IMR-90 (cell line): ENCODE measurements around the gene B9D1. TPM values are rescaled to one million over a fixed set of nuclear protein-coding genes. Genes with fewer than 3 reads are reported as not detected.

Source experiments
- ATAC-seq: fragments of 200-7000 bp; cut with Tn5 transposase; 2 replicates; pipeline ENCODE4 v1.9.1; 2020; ENCODE audit warnings: low read depth, mild to moderate bottlenecking, moderate library complexity
- BruUV-seq: library from RNA; stranded (reverse); fragments of 400-500 nt; replicated peaks from 2 replicates; lab custom pipeline; 2021; lab: Mats Ljungman, UMichigan
- CTCF ChIA-PET: fragments of 300-600 bp; formaldehyde crosslinking; extraction: SDS; loops from one replicate; lab custom pipeline; 2021; ENCODE audit warnings: antibody characterized with exemption; lab: Yijun Ruan, JAX
- POLR2A ChIA-PET: fragments of 300-600 bp; sonication (Branson Sonifier 250); formaldehyde crosslinking; loops from one replicate; lab custom pipeline; 2022; ENCODE audit warnings: antibody characterized with exemption; ENCODE audit not compliant: unreplicated experiment; lab: Charles Lee
- DNase-seq: peaks from one replicate; pipeline ENCODE4 v3.0.0; 2013
- H2AFZ ChIP-seq: replicated peaks from 2 replicates; pipeline ENCODE3; 2013; ENCODE audit warnings: low read length, mild to moderate bottlenecking; ENCODE audit not compliant: poor library complexity
- H2AK5ac ChIP-seq: 2 replicates; pipeline ENCODE4 v1.6.1; 2013; ENCODE audit warnings: low read depth, low read length, inconsistent platforms
- H2AK9ac ChIP-seq: replicated peaks from 2 replicates; pipeline ENCODE3; 2013; ENCODE audit warnings: mild to moderate bottlenecking, low read depth, low read length, moderate library complexity; ENCODE audit not compliant: poor library complexity
- H2BK120ac ChIP-seq: 2 replicates; pipeline ENCODE4 v1.6.1; 2013; ENCODE audit warnings: low read depth, low read length, inconsistent platforms
- H2BK15ac ChIP-seq: 3 replicates; pipeline ENCODE4 v1.6.1; 2013; ENCODE audit warnings: low read depth, low read length, inconsistent platforms
- H2BK20ac ChIP-seq: 2 replicates; pipeline ENCODE4 v1.6.1; 2013; ENCODE audit warnings: low read depth, mild to moderate bottlenecking, inconsistent platforms, low read length, moderate library complexity
- H2BK5ac ChIP-seq: 2 replicates; pipeline ENCODE4 v1.6.1; 2013; ENCODE audit warnings: mild to moderate bottlenecking, low read depth, low read length, inconsistent platforms; ENCODE audit not compliant: poor library complexity, severe bottlenecking
- H3K14ac ChIP-seq: replicated peaks from 2 replicates; pipeline ENCODE4 v1.6.1; 2013; ENCODE audit warnings: low read depth, low read length, inconsistent platforms
- H3K18ac ChIP-seq: 2 replicates; pipeline ENCODE4 v1.6.1; 2013; ENCODE audit warnings: low read depth, low read length, control low read depth
- H3K23ac ChIP-seq: 2 replicates; pipeline ENCODE4 v1.6.1; 2013; ENCODE audit warnings: low read depth, low read length, inconsistent platforms
- H3K27ac ChIP-seq: 2 replicates; pipeline ENCODE4 v1.5.1; 2013; ENCODE audit warnings: mild to moderate bottlenecking, control low read depth, low read length; ENCODE audit not compliant: insufficient read depth
- H3K27me3 ChIP-seq: 2 replicates; pipeline ENCODE4 v1.6.1; 2013; ENCODE audit warnings: low read length; ENCODE audit not compliant: control insufficient read depth, insufficient read depth
- H3K36me3 ChIP-seq: 2 replicates; pipeline ENCODE4 v1.6.1; 2013; ENCODE audit warnings: low read length, mixed read lengths; ENCODE audit not compliant: control insufficient read depth, insufficient read depth
- H3K4ac ChIP-seq: 2 replicates; pipeline ENCODE4 v1.6.1; 2013; ENCODE audit warnings: low read depth, low read length, inconsistent platforms
- H3K4me1 ChIP-seq: 2 replicates; pipeline ENCODE4 v1.6.1; 2013; ENCODE audit warnings: low read length, mixed read lengths; ENCODE audit not compliant: control insufficient read depth, insufficient read depth
- H3K4me2 ChIP-seq: 2 replicates; pipeline ENCODE4 v1.6.1; 2013; ENCODE audit warnings: low read depth, mild to moderate bottlenecking, control low read depth, low read length, moderate library complexity
- H3K4me3 ChIP-seq: 2 replicates; pipeline ENCODE4 v1.5.1; 2013; ENCODE audit warnings: low read depth, mild to moderate bottlenecking, control low read depth, low read length, moderate library complexity; ENCODE audit not compliant: insufficient read depth
- H3K56ac ChIP-seq: 2 replicates; pipeline ENCODE4 v1.6.1; 2013; ENCODE audit warnings: low read length, inconsistent platforms; ENCODE audit not compliant: insufficient read depth; ENCODE audit errors: extremely low read depth
- H3K79me1 ChIP-seq, 2 experiments: 2 replicates each; pipeline ENCODE4 v1.6.1; 2013; ENCODE audit warnings: low read length in 2 of 2, inconsistent platforms in 1 of 2, low read depth in 1 of 2
- H3K9ac ChIP-seq: 2 replicates; pipeline ENCODE4 v1.6.1; 2013; ENCODE audit warnings: low read depth, low read length, control low read depth
- H3K9me1 ChIP-seq: 2 replicates; pipeline ENCODE4 v1.6.1; 2013; ENCODE audit warnings: low read length, inconsistent platforms; ENCODE audit not compliant: insufficient read depth
- H3K9me3 ChIP-seq: 2 replicates; pipeline ENCODE4 v1.6.1; 2013; ENCODE audit warnings: low read length; ENCODE audit not compliant: control insufficient read depth, insufficient read depth
- H4K20me1 ChIP-seq: 2 replicates; pipeline ENCODE4 v1.6.1; 2013; ENCODE audit warnings: low read length, inconsistent platforms; ENCODE audit not compliant: insufficient read depth
- H4K5ac ChIP-seq: 2 replicates; pipeline ENCODE4 v1.6.1; 2013; ENCODE audit warnings: mild to moderate bottlenecking, low read depth, low read length, control low read depth
- H4K8ac ChIP-seq, 2 experiments: 2 replicates each; pipeline ENCODE4 v1.6.1; 2013; ENCODE audit warnings: low read depth in 2 of 2, low read length in 2 of 2, control low read depth in 1 of 2, inconsistent platforms in 1 of 2
- H4K91ac ChIP-seq: 2 replicates; pipeline ENCODE4 v1.6.1; 2013; ENCODE audit warnings: low read depth, low read length, inconsistent platforms; ENCODE audit not compliant: insufficient read depth
- BHLHE40 ChIP-seq: fragments of 150-350 bp; IDR thresholded peaks from 2 replicates; pipeline ENCODE4 v1.6.1; 2016; ENCODE audit warnings: mild to moderate bottlenecking, low read depth, low read length
- FOS ChIP-seq: fragments of 150-350 bp; IDR thresholded peaks from 2 replicates; pipeline ENCODE4 v1.6.1; 2016; ENCODE audit warnings: low read depth, low read length
- MAZ ChIP-seq: IDR thresholded peaks from 2 replicates; pipeline ENCODE4 v1.6.1; 2012; ENCODE audit warnings: low read depth, mild to moderate bottlenecking, low read length, improper control_type of control experiment, moderate library complexity, borderline replicate concordance
- MXI1 ChIP-seq: IDR thresholded peaks from 2 replicates; pipeline ENCODE4 v1.6.1; 2012; ENCODE audit warnings: low read depth, mild to moderate bottlenecking, low read length, moderate library complexity, borderline replicate concordance
- NFE2L2 ChIP-seq: fragments of 150-350 bp; IDR thresholded peaks from 2 replicates; pipeline ENCODE4 v1.6.1; 2016; ENCODE audit warnings: low read depth, mild to moderate bottlenecking, low read length
- USF2 ChIP-seq: fragments of 150-350 bp; IDR thresholded peaks from 2 replicates; pipeline ENCODE4 v1.6.1; 2017; ENCODE audit warnings: mild to moderate bottlenecking, antibody characterized with exemption, low read length, low read depth
- WGBS, 2 experiments: methylation state at CpG; one replicate each; pipeline versions ENCODE4 v1.1.5 to v1.1.7; 2013; ENCODE audit warnings: missing lambda C conversion rate in 2 of 2; ENCODE audit not compliant: insufficient read length in 1 of 2; ENCODE audit errors: extremely low coverage in 2 of 2; 5-methylcytosine and 5-hydroxymethylcytosine counted together
- dilution Hi-C: fragments of 300-500 bp; cut with HindIII; formaldehyde crosslinking; loops from one replicate; pipeline ENCODE4 v1.14.3; 2018; ENCODE audit warnings: low sequenced_read_pairs; ENCODE audit not compliant: unreplicated experiment
- in situ Hi-C: fragments of 300-500 bp; cut with MboI; formaldehyde crosslinking; loops from 3 replicates; pipeline ENCODE4 v1.14.3; 2019; ENCODE audit warnings: low sequenced_read_pairs, inconsistent platforms, mixed read lengths
- intact Hi-C: fragments of 100-400 bp; cut with micrococcal nuclease; formaldehyde crosslinking; loops from 2 replicates; pipeline ENCODE4 v1.10.0; 2022
- polyA plus RNA-seq, 3 experiments: library from polyadenylated mRNA; depleted of rRNA; stranded (reverse); fragments of >200 nt; gene quantifications; 2 replicates each; pipeline ENCODE4 v1.2.3, GENCODE V29; 2012; ENCODE audit warnings: low replicate concordance in 1 of 3
- total RNA-seq: library from RNA; depleted of rRNA; stranded (reverse); fragments of >200 nt; gene quantifications from 2 replicates; pipeline ENCODE4 v1.2.3, GENCODE V29; 2012

The B9D1 gene
- total and polyA plus RNA-seq, 2 of the 4 experiments (the other 2 are of a cell fraction), result 42.5 to 43.8 TPM

- Histone ChIP-seq H3K27me3 (no peaks in the 10 kb centered on the region), H3K27ac (peak overlapping the region; percentile 85), H4K5ac (peak overlapping the region; percentile 74), H3K56ac (no peak overlapping the region), H3K4ac (peak overlapping the region; percentile 92), H2BK20ac (peak overlapping the region; percentile 64), H2BK120ac (peak overlapping the region; percentile 78), H3K18ac (peak overlapping the region; percentile 59), H3K9me1 (peaks cover 49% of the 10 kb centered on the region), H3K23ac (peak overlapping the region; percentile 82), H2AK5ac (peak overlapping the region; percentile 98), H3K9ac (peak overlapping the region; percentile 32), H4K8ac (peak overlapping the region; percentile 29 to 63; a peak in 3 of 4 replicates), H4K91ac (peak overlapping the region; percentile 85), H3K4me1 (peaks cover 47% of the 10 kb centered on the region), H2AFZ (peak overlapping the region; percentile 73), H3K9me3 (no peaks in the 10 kb centered on the region), H2BK5ac (peak overlapping the region; percentile 70), H2BK15ac (peak overlapping the region; percentile 25; the same call in 2 of the 3 replicates), H3K4me3 (no peak overlapping the region; the same call in 1 of the 2 replicates), H4K20me1 (peaks cover 25% of the 10 kb centered on the region), H3K36me3 (peaks cover 51% of the 10 kb centered on the region), H3K4me2 (peak overlapping the region; percentile 72), H2AK9ac (peak overlapping the region; percentile 88), H3K14ac (peak overlapping the region; percentile 71), H3K79me1 (peaks cover 22 to 57% of the 10 kb centered on the region in 2 experiments)
- no peak for TF ChIP-seq FOS
- no peak for TF ChIP-seq NFE2L2
- peak; percentile 35; the same call in 1 of the 2 replicates for TF ChIP-seq MXI1
- TF ChIP-seq USF2, result peak; percentile 63
- peak; percentile 61; the same call in 1 of the 2 replicates for TF ChIP-seq MAZ
- TF ChIP-seq BHLHE40, result peak; percentile 49; the same call in 1 of the 2 replicates
- ChIA-PET CTCF (interaction anchor here (0.6 kb wide), 1 partner anchor 22 kb away, joined by 4 read pairs; the partner anchor contains the start of gene B9D1), POLR2A (interaction anchor here (0.6 kb wide), 3 partner anchors 12 to 27 kb away, joined by 4 to 7 read pairs (median 4); no protein-coding TSS in a partner anchor)
- BruUV-seq, result no TSS peak
- DNase-seq, result peak; percentile 91
- 7% methylated on average over 4 of the region's 16 CpGs; no CpG with 5 or more reads in 1 of the 2 experiments for WGBS, 2 experiments
- in situ Hi-C loops, result no loop called here
- peak; percentile 50 for ATAC-seq
- intact Hi-C loops, result loop anchor here (1.0 to 5.0 kb wide), 2 partner anchors 62 to 502 kb away; no protein-coding TSS in a partner anchor
- dilution Hi-C loops, result no loop called here
Measured at GRCh38 chr17:19384723-19385391, 22.3 kb upstream of the B9D1 start.
